Panc1 (cell line): Measurements from ENCODE around the gene ZNF672. TPM values are rescaled to one million over a fixed set of nuclear protein-coding genes. Genes with fewer than 3 reads are reported as not detected.

ENCODE experiments used
- ATAC-seq: fragments of 200-7000 bp; cut with Tn5 transposase; 2 replicates; pipeline ENCODE4 v1.9.1; 2020; ENCODE audit warnings: mild to moderate bottlenecking, moderate library complexity
- BruUV-seq: library from RNA; stranded (reverse); fragments of 400-500 nt; replicated peaks from 2 replicates; lab custom pipeline; 2021; lab: Mats Ljungman, UMichigan
- CTCF ChIA-PET: fragments of 300-600 bp; sonication (Branson Sonifier 250); formaldehyde crosslinking; loops from one replicate; lab custom pipeline; 2022; ENCODE audit warnings: antibody characterized with exemption; lab: Charles Lee
- POLR2A ChIA-PET: fragments of 300-600 bp; sonication (Branson Sonifier 250); formaldehyde crosslinking; loops from one replicate; lab custom pipeline; 2022; ENCODE audit warnings: antibody characterized with exemption; lab: Charles Lee
- DNase-seq: peaks from one replicate; pipeline ENCODE4 v3.0.0-alpha.2; 2010; ENCODE audit warnings: low read depth, low spot score
- H3K27ac ChIP-seq: 2 replicates; pipeline ENCODE4 v1.5.1; 2011; ENCODE audit warnings: mild to moderate bottlenecking, low read length, inconsistent platforms
- H3K27me3 ChIP-seq: fragments of 200-500 bp; sonication (Bioruptor generic); 2 replicates; pipeline ENCODE4 v1.6.0; 2014; ENCODE audit warnings: low read length, inconsistent platforms; ENCODE audit not compliant: control insufficient read depth, insufficient read depth
- H3K36me3 ChIP-seq: fragments of 200-500 bp; sonication (Bioruptor generic); 2 replicates; pipeline ENCODE4 v1.5.1; 2014; ENCODE audit warnings: inconsistent platforms, mild to moderate bottlenecking, low read length, moderate library complexity; ENCODE audit not compliant: control insufficient read depth, insufficient read depth
- H3K4me1 ChIP-seq: 2 replicates; pipeline ENCODE4 v1.5.1; 2011; ENCODE audit warnings: inconsistent platforms, mild to moderate bottlenecking, low read length, moderate library complexity; ENCODE audit not compliant: control insufficient read depth, insufficient read depth
- H3K4me3 ChIP-seq, 2 experiments: 2 replicates each; pipeline ENCODE4 v1.5.1; 2011 to 2012; ENCODE audit warnings: low read depth in 2 of 2, low read length in 2 of 2, mild to moderate bottlenecking in 2 of 2, inconsistent platforms in 1 of 2, moderate library complexity in 1 of 2
- H3K9me3 ChIP-seq: fragments of 200-500 bp; sonication (Bioruptor generic); 2 replicates; pipeline ENCODE4 v1.5.1; 2014; ENCODE audit warnings: low read depth, mild to moderate bottlenecking, inconsistent platforms, low read length, moderate library complexity; ENCODE audit not compliant: control insufficient read depth, insufficient read depth
- POLR2AphosphoS5 ChIP-seq: IDR thresholded peaks from 2 replicates; pipeline ENCODE4 v1.6.1; 2012; ENCODE audit warnings: mild to moderate bottlenecking, low read depth, low read length, moderate library complexity
- SIN3A ChIP-seq: IDR thresholded peaks from 2 replicates; pipeline ENCODE4 v1.6.1; 2012; ENCODE audit warnings: low read depth, mild to moderate bottlenecking, low read length, moderate library complexity, borderline replicate concordance; ENCODE audit not compliant: insufficient read depth
- TCF7L2 ChIP-seq: IDR thresholded peaks from 2 replicates; pipeline ENCODE4 v1.6.1; 2011; ENCODE audit warnings: mild to moderate bottlenecking, low read depth, low read length, inconsistent platforms
- in situ Hi-C: cut with HindIII; loops from 2 replicates; pipeline ENCODE4 v1.10.0; 2016; ENCODE audit warnings: low sequenced_read_pairs, low pct_unique_long_range_greater_than_20kb
- intact Hi-C: fragments of 100-400 bp; cut with micrococcal nuclease; formaldehyde crosslinking; loops from one replicate; pipeline ENCODE4 v1.10.0; 2022; ENCODE audit not compliant: unreplicated experiment
- total RNA-seq: library from RNA; stranded (reverse); gene quantifications from one replicate; pipeline ENCODE4 v1.2.1, GENCODE V29; 2021; ENCODE audit not compliant: unreplicated experiment
- TF ChIP-seq, protein P1 (sequence below), 2 experiments: IDR thresholded peaks; 2 replicates each; pipeline ENCODE4 v1.6.1; 2011 to 2012; ENCODE audit warnings: low read depth in 2 of 2, control low read depth in 1 of 2, low read length in 1 of 2, mild to moderate bottlenecking in 1 of 2, moderate library complexity in 1 of 2; ENCODE audit not compliant: insufficient read depth in 1 of 2
- TF ChIP-seq, protein P2 (sequence below): fragments of 450-650 bp; IDR thresholded peaks from 2 replicates; pipeline ENCODE4 v1.5.1; 2017; ENCODE audit warnings: mild to moderate bottlenecking

Gene ZNF672
- total RNA-seq, 1 experiment from 2014 or later, result 36.2 TPM

DNA sequence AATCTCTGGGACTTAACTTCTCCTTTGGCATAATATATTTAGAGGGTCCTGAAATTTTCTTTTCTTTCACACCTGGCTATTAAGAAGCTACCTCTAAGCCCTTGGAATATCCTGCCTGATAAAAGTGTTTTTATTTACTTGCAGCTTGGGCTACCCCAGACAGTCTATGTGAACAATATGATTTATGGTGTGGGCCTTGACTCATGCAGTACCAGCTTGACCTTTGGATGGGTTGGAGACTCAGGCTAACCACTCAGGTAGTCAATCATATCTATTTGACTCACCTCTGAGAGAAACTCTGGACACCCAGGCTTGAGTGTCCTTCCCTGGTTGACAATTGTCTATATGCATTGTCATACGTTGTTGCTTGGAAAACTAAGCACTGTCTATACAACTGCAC, 54.6 kb downstream of the ZNF672 start:
- no peak for ATAC-seq
- intact Hi-C loops, result no loop called here
- Histone ChIP-seq H3K27me3 (peaks cover 4% of the 10 kb centered on the region; the same call in 1 of the 2 replicates), H3K36me3 (no peaks in the 10 kb centered on the region), H3K4me3 (no peak overlapping the region), H3K9me3 (no peaks in the 10 kb centered on the region), H3K4me1 (no peaks in the 10 kb centered on the region), H3K27ac (no peak overlapping the region)
- DNase-seq, result no peak
- BruUV-seq, result no TSS peak
- in situ Hi-C loops, result no loop called here
- ChIA-PET POLR2A (interaction anchor here (0.6 kb wide), 1 partner anchor 20 kb away, joined by 6 read pairs; no protein-coding TSS in a partner anchor), CTCF (no interaction called here)
- TF ChIP-seq SIN3A (no peak), POLR2AphosphoS5 (no peak), TCF7L2 (no peak)
- TF ChIP-seq, protein P1, sequence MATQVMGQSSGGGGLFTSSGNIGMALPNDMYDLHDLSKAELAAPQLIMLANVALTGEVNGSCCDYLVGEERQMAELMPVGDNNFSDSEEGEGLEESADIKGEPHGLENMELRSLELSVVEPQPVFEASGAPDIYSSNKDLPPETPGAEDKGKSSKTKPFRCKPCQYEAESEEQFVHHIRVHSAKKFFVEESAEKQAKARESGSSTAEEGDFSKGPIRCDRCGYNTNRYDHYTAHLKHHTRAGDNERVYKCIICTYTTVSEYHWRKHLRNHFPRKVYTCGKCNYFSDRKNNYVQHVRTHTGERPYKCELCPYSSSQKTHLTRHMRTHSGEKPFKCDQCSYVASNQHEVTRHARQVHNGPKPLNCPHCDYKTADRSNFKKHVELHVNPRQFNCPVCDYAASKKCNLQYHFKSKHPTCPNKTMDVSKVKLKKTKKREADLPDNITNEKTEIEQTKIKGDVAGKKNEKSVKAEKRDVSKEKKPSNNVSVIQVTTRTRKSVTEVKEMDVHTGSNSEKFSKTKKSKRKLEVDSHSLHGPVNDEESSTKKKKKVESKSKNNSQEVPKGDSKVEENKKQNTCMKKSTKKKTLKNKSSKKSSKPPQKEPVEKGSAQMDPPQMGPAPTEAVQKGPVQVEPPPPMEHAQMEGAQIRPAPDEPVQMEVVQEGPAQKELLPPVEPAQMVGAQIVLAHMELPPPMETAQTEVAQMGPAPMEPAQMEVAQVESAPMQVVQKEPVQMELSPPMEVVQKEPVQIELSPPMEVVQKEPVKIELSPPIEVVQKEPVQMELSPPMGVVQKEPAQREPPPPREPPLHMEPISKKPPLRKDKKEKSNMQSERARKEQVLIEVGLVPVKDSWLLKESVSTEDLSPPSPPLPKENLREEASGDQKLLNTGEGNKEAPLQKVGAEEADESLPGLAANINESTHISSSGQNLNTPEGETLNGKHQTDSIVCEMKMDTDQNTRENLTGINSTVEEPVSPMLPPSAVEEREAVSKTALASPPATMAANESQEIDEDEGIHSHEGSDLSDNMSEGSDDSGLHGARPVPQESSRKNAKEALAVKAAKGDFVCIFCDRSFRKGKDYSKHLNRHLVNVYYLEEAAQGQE (IDR thresholded peaks at IDR 0.05; ENCODE audit: insufficient read depth in 1 of 2, low read depth in 2 of 2, low read length in 1 of 2), result no peak
- TF ChIP-seq, protein P2, sequence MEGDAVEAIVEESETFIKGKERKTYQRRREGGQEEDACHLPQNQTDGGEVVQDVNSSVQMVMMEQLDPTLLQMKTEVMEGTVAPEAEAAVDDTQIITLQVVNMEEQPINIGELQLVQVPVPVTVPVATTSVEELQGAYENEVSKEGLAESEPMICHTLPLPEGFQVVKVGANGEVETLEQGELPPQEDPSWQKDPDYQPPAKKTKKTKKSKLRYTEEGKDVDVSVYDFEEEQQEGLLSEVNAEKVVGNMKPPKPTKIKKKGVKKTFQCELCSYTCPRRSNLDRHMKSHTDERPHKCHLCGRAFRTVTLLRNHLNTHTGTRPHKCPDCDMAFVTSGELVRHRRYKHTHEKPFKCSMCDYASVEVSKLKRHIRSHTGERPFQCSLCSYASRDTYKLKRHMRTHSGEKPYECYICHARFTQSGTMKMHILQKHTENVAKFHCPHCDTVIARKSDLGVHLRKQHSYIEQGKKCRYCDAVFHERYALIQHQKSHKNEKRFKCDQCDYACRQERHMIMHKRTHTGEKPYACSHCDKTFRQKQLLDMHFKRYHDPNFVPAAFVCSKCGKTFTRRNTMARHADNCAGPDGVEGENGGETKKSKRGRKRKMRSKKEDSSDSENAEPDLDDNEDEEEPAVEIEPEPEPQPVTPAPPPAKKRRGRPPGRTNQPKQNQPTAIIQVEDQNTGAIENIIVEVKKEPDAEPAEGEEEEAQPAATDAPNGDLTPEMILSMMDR, result no peak

DNA sequence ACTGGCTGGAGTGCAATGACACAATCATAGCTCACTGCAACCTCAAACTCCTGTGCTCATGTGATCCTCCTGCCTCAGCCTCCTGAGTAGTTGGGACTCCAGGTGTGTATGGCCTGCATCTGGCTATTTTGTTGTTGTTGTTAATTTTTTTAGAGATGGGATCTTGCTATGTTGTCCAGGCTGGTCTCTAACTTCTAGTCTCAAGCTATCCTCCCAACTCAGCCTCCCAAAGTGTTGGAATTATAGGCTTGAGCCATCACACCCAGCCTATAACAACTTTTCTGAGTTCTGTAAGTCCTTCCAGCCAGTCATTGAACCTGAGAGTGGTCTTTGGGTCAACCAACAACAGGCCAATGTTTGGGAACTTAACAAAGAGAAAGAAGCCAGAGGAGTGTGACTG, 56.8 kb downstream of the ZNF672 start:
- BruUV-seq, result no TSS peak
- DNase-seq, result no peak
- ATAC-seq, result no peak
- no peak overlapping the region for H3K4me3 ChIP-seq
- POLR2A ChIA-PET, result no interaction called here
- CTCF ChIA-PET, result no interaction called here
- no peaks in the 10 kb centered on the region for H3K36me3 ChIP-seq
- peaks cover 4% of the 10 kb centered on the region; the same call in 1 of the 2 replicates for H3K27me3 ChIP-seq
- in situ Hi-C loops, result no loop called here
- H3K9me3 ChIP-seq, result no peaks in the 10 kb centered on the region
- intact Hi-C loops, result no loop called here
- no peak overlapping the region for H3K27ac ChIP-seq
- H3K4me1 ChIP-seq, result no peaks in the 10 kb centered on the region
- TF ChIP-seq POLR2AphosphoS5, result no peak
- TF ChIP-seq, protein P2, result no peak
- TF ChIP-seq, protein P1 (IDR thresholded peaks at IDR 0.05; ENCODE audit: insufficient read depth in 1 of 2, low read depth in 2 of 2, low read length in 1 of 2), result no peak
- TF ChIP-seq SIN3A, result no peak
- TF ChIP-seq TCF7L2, result no peak
